Effector memory CD4-positive, alpha-beta T cell (primary cell): ENCODE measurements around the gene ELAVL3.

Experiments
- DNase-seq, 3 donors: peaks; one replicate each; pipeline ENCODE4 v3.0.0-alpha.2; 2020
- H3K27ac ChIP-seq: 2 replicates; pipeline ENCODE4 v1.7.0; 2013; ENCODE audit warnings: mild to moderate bottlenecking, low read length, moderate library complexity; ENCODE audit not compliant: insufficient read depth, poor library complexity, severe bottlenecking
- H3K27me3 ChIP-seq: replicated peaks from 2 replicates; pipeline ENCODE4 v1.7.0; 2013; ENCODE audit warnings: mild to moderate bottlenecking, low read length; ENCODE audit not compliant: insufficient read depth, control insufficient read depth, poor library complexity, severe bottlenecking
- H3K36me3 ChIP-seq: 2 replicates; pipeline ENCODE4 v1.7.0; 2013; ENCODE audit warnings: mild to moderate bottlenecking, low read length, moderate library complexity; ENCODE audit not compliant: control insufficient read depth, insufficient read depth
- H3K4me1 ChIP-seq: 2 replicates; pipeline ENCODE4 v1.7.0; 2013; ENCODE audit warnings: low read length, mild to moderate bottlenecking; ENCODE audit not compliant: control insufficient read depth, insufficient read depth, poor library complexity, severe bottlenecking
- H3K4me3 ChIP-seq: 2 replicates; pipeline ENCODE4 v1.7.0; 2013; ENCODE audit warnings: low read length, low read depth, mild to moderate bottlenecking; ENCODE audit not compliant: insufficient read depth, poor library complexity, severe bottlenecking
- H3K9me3 ChIP-seq: 2 replicates; pipeline ENCODE4 v1.7.0; 2013; ENCODE audit warnings: mild to moderate bottlenecking, low read length, moderate library complexity; ENCODE audit not compliant: control insufficient read depth

ELAVL3 gene

DNA sequence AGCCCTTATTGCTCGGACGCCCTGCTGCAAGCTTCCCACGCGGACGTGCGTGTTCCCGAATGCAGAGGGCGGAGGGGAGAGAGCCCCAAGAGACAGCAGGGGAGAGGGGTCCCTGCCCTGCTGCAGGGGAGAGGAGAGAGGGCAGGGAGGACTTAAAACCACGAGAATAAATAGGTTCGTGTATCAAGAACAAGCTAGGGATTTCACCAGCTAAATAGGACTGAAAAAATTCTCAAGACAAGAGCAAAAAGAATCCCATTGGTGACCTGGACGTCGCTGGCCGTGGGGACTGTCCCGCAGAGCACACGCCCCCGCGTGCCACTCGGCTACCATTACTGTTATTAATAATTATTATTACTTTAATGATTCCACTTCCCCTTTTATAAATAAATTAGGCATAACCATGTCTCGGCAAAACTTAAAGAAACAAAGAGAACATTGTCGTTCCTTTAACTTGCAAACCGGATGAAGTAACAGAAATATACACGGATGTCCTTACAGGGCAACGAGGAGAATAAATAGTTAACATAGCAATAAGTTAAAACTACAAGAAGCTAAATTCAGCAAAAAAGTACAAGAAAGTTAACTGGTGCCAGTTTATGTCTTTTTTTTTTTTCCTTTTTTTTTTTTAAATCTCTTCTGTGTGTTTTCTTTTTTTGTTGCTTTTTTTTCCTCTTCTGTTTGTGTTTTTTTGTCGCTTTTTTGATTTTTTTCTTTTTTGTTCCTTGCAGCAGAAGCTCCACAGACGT is 28.8 kb downstream of the ELAVL3 start:
- no peaks in the 10 kb centered on the region for H3K9me3 ChIP-seq
- peaks cover 24% of the 10 kb centered on the region for H3K36me3 ChIP-seq
- no peak overlapping the region for H3K27ac ChIP-seq
- DNase-seq = no peak
- no peak overlapping the region for H3K4me3 ChIP-seq
- H3K4me1 ChIP-seq = no peaks in the 10 kb centered on the region
- no peaks in the 10 kb centered on the region for H3K27me3 ChIP-seq

DNA sequence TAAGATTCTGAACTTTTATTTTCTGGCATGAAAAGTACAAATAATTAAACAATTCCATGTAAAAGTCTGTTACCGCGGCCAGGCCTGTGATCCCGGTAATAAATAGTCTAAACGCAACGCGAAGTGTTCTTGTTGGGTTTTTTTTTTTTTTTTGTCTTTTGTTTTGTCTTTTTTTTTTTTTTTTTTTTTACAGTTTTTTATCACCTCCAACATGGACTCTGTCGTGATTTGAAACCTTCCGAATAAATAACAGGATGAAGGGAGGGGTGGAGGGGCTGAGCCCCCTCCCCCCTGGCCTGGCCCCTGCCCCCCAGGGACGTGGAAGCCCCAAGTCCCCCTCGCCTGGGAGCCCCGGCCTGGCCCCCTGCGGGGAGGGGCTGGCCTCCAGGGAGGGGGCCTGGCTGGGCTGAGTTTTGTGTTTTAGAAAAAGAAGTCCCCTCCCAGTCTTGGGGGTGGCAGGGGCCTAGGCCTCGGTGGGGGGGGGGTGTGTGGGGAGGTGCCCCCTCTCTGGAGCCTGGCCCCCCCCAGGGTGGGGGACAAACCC is 29.4 kb downstream of the ELAVL3 start:
- Histone ChIP-seq H3K27me3 (no peaks in the 10 kb centered on the region), H3K4me3 (no peak overlapping the region), H3K4me1 (no peaks in the 10 kb centered on the region), H3K9me3 (no peaks in the 10 kb centered on the region), H3K27ac (no peak overlapping the region), H3K36me3 (peaks cover 30% of the 10 kb centered on the region)
- DNase-seq = no peak

DNA sequence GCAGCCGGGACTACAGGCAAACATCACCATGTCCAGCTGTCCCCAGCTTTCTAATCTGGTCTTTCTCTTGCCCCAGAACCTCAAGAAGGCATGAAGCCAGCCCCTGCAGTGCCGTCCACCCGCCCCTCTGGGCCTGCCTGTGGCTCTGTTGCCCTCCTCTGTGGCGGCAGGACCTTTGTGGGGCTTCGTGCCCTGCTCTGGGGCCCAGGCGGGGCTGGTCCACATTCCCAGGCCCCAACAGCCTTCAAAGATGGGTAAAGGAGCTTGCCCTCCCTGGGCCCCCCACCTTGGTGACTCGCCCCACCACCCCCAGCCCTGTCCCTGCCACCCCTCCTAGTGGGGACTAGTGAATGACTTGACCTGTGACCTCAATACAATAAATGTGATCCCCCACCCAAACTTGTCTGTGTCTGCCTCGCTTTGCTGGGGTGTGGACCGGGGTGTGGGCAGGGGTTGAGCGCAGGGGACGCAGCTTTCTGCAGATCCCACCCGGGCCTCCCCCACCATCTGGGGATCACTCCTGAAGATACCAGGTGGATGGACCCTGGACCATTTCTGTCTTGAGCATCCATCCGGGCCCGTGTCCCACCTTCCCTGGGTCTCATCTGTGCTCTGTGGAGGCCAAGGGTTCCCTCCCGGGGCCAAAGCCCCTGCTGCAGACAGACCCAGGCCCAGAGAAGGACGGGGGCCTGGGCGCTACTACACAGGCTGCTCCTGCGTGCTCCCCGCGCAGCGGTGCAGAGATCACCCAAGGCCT is 30.1 kb downstream of the ELAVL3 start:
- Histone ChIP-seq H3K27ac (no peak overlapping the region), H3K27me3 (no peaks in the 10 kb centered on the region), H3K36me3 (peaks cover 37% of the 10 kb centered on the region), H3K4me3 (no peak overlapping the region), H3K4me1 (no peaks in the 10 kb centered on the region), H3K9me3 (no peaks in the 10 kb centered on the region)
- no peak for DNase-seq

DNA sequence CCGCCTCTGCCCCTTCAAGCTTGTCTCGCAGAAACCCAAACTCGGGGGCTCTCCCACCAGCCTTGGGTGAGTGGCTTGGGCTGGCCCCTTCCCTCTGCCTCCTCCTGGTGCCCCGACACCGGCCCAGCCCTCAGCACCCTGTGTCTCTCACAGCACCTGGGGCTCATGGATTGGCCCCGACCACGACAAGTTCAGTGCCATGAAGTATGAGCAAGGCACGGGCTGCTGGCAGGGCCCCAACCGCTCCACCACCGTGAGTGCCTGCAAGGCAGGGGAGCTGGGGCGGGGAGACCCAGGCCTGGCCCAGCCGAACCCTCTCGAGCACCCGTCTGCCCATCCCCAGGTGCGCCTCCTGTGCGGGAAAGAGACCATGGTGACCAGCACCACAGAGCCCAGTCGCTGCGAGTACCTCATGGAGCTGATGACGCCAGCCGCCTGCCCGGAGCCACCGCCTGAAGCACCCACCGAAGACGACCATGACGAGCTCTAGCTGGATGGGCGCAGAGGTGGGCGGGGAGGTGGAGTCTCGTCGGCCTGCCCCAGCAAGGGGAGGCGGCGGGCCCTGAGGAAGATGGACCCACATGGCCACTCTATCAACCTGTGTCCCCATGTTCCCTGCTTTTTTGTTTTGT is 31.8 kb downstream of the ELAVL3 start:
- no peaks in the 10 kb centered on the region for H3K9me3 ChIP-seq
- H3K27ac ChIP-seq = no peak overlapping the region
- DNase-seq = no peak
- H3K36me3 ChIP-seq = peaks cover 54% of the 10 kb centered on the region
- no peaks in the 10 kb centered on the region for H3K27me3 ChIP-seq
- H3K4me1 ChIP-seq = no peaks in the 10 kb centered on the region
- no peak overlapping the region for H3K4me3 ChIP-seq

DNA sequence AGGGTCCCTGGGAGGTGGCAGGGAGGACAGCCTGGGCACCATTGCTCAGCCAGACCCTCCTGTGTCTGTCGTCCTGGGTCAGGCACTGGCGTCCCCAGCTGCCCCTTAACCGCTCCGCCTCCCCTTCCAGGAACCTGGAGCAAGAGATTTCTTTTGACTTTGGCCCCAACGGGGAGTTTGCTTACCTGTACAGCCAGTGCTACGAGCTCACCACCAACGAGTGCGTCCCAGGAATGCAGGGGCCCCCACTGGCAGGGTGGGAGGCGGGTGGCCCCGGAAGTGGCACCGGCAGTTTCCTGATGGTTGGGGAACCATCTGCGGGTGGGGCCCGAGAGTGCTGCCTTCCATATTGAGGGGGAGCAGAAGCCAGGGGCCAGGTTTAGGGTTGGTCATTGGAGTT is 32.4 kb downstream of the ELAVL3 start:
- Histone ChIP-seq H3K27ac (no peak overlapping the region), H3K9me3 (no peaks in the 10 kb centered on the region), H3K27me3 (no peaks in the 10 kb centered on the region), H3K4me3 (no peak overlapping the region), H3K36me3 (peaks cover 60% of the 10 kb centered on the region), H3K4me1 (no peaks in the 10 kb centered on the region)
- DNase-seq = no peak

DNA sequence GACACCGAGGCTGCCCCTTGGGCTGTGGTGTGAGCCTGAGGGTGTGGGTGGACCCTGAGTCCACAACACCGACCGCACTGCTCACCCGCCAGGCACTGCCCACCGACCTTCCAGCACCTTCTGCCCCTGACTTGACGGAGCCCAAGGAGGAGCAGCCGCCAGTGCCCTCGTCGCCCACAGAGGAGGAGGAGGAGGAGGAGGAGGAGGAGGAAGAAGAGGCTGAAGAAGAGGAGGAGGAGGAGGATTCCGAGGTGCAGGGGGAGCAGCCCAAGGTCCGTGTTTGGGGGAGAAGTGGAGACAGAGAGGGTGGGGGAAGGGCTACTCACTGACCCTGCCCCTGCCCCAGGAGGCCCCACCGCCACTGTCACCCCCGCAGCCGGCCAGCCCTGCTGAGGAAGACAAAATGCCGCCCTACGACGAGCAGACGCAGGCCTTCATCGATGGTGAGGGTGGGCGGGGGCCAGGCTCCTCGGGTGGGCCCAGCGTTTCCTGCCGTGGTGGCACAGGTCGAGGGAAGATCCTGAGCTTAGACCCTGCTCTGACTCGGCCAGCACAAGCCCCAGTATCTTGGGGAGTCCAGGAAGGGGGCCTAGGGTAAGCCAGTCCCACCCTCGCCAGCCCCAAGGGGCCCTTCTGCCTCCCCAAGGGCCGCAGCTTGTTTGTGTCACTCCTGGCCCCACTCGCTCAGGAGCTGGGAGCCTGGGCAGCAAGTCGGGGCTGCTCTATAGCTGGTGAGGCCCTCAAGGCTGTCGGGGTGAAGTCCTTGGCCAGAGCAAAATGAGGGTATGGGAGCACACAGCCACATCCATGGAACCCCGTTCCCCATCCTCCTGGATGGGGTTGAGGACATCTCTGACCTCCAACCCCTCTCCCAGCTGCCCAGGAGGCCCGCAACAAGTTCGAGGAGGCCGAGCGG is 33.2 kb downstream of the ELAVL3 start:
- Histone ChIP-seq H3K36me3 (peaks cover 65% of the 10 kb centered on the region), H3K4me3 (no peak overlapping the region)

DNA sequence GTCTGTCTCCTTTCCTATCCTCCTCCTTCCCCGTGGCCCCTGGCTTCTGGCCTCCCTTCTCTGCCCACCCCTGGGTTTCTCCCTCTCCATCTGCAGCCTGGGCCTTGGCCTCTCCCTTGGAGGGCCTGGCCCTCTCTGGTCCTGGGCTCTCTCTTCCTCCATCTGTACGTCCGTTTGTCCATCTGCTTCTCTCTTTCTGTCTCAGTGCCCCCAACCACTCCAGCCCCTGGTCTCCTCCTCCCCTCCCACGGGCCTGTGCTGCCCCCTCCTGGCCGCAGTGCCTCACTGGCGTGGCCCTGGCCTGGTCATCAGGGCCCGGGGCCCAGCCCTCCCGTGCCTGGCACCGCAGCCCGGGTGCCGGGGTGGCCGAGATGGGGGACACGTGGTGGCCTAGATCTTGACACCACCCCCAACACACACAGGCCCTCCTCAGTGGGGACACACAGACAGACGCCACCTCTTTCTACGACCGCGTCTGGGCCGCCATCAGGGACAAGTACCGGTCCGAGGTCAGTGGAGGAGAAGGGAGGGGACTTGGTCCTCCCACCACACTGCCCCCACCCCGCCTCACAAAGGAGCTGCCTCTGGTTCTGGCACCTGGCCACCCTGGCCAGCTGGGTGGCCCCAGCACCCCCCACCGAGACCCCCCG is 34.1 kb downstream of the ELAVL3 start:
- H3K9me3 ChIP-seq = no peaks in the 10 kb centered on the region
- peaks cover 73% of the 10 kb centered on the region for H3K36me3 ChIP-seq
- no peak overlapping the region for H3K27ac ChIP-seq
- no peaks in the 10 kb centered on the region for H3K27me3 ChIP-seq
- no peaks in the 10 kb centered on the region for H3K4me1 ChIP-seq
- DNase-seq = peak in 2 of 3 donors; percentile 23 to 30
- H3K4me3 ChIP-seq = no peak overlapping the region

More for the DNA sequence above, 33.2 kb downstream of the ELAVL3 start:
- DNase-seq = no peak
- Histone ChIP-seq H3K9me3 (no peaks in the 10 kb centered on the region), H3K27me3 (no peaks in the 10 kb centered on the region), H3K27ac (no peak overlapping the region), H3K4me1 (no peaks in the 10 kb centered on the region)

DNA sequence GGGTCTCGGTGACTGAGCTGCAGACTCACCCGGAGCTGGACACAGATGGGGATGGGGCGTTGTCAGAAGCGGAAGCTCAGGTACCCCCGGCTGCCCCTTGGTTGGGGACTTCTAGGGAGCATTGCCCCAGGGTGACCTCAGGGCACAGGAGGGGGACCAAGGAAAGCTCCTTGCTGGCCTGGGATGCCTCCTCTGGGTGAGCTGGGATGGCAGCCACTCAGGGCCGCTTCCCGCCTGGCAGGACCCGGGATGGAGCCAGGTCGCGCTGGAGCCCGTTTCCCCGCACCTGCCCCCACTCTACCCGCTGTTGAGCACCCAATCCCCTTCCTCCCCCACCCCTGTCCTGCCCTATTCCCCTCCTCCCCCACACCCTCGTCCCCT is 34.6 kb downstream of the ELAVL3 start:
- Histone ChIP-seq H3K4me3 (no peak overlapping the region), H3K4me1 (no peaks in the 10 kb centered on the region), H3K27me3 (no peaks in the 10 kb centered on the region), H3K36me3 (peaks cover 78% of the 10 kb centered on the region), H3K9me3 (no peaks in the 10 kb centered on the region), H3K27ac (no peak overlapping the region)
- DNase-seq = no peak

DNA sequence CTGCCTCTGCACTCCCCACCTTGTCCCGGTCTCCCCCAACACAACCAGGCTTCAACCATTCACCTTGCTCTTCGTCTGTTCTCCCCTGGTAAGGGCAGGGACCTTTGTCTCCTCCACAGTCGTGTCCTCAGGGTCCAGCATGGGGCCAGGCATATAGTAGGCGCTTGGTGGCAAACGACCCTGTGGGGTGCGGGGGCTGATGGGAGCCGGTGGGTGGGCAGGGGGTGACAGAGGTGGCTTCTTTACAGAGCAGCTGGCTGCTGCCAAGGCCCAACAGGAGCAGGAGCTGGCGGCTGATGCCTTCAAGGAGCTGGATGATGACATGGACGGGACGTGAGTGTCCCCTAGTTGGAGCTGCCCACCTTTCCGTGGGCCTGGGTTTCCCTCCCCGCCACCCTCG is 35.7 kb downstream of the ELAVL3 start:
- Histone ChIP-seq H3K4me1 (no peaks in the 10 kb centered on the region), H3K36me3 (peaks cover 85% of the 10 kb centered on the region), H3K27me3 (no peaks in the 10 kb centered on the region), H3K9me3 (no peaks in the 10 kb centered on the region), H3K4me3 (no peak overlapping the region), H3K27ac (no peak overlapping the region)
- DNase-seq = no peak
